ENCODE data around the gene CANT1. TPM values are rescaled to one million over a fixed set of nuclear protein-coding genes. Genes with fewer than 3 reads are reported as not detected.
A peak's percentile ranks its signal among the peaks of the same experiment; 100 is the strongest.
"Not testable (repeated sequence)": the region's sequence is repeated elsewhere in the genome, so short reads cannot be mapped to it uniquely, and the experiment has no call there.

Gene CANT1
- total RNA-seq, 2 donors from 2014 or later: 302 to 322 TPM

DNA sequence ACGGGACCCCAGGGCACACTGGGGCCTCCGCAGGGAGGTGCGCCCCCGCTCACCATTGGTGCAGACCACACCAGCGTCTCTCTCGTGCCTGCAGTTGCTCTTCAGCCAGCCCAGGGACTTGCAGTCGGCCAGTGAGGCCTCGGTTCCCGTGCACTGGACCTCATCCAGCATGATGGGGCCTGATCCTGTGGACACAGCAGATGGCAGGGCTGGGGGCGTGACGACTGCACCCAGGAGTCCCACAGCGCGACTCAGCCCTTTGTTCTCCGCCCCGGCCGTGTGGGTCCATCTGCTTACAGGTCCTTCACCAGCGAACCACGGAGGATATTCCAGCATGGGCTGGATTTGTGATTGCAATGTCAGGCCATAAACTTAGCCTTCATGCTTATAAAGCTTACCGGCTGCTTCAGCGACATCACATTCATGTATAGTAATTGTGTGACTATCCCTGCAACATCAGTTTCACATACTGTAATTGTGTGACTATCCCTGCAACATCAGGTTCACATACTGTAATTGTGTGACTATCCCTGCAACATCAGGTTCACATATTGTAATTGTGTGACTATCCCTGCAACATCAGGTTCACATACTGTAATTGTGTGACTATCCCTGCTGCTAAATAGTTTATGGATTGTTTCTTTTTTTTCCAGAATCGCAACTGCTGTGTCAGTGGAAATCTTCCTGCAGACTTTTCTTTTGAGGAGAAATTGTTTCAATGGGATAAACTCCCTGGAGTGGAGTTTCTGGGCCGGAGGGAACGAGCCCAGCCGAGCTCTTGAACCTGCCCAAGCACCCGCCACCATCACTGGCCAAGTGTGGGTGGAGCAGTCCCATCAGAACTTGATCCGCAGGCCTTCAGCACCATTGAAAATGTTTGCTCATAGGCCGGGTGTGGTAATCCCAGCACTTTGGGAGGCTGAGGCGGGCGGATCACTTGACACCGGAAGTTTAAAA, 34.7 kb downstream of the CANT1 start:
- DNase-seq (peak; percentile 70 to 81), ATAC-seq (peak; percentile 36)
- intact Hi-C loops (cut with DNase I, micrococcal nuclease): loop anchor here in 1 of 2 donors (5.0 kb wide), 1 partner anchor 108 kb away; no protein-coding TSS in a partner anchor

DNA sequence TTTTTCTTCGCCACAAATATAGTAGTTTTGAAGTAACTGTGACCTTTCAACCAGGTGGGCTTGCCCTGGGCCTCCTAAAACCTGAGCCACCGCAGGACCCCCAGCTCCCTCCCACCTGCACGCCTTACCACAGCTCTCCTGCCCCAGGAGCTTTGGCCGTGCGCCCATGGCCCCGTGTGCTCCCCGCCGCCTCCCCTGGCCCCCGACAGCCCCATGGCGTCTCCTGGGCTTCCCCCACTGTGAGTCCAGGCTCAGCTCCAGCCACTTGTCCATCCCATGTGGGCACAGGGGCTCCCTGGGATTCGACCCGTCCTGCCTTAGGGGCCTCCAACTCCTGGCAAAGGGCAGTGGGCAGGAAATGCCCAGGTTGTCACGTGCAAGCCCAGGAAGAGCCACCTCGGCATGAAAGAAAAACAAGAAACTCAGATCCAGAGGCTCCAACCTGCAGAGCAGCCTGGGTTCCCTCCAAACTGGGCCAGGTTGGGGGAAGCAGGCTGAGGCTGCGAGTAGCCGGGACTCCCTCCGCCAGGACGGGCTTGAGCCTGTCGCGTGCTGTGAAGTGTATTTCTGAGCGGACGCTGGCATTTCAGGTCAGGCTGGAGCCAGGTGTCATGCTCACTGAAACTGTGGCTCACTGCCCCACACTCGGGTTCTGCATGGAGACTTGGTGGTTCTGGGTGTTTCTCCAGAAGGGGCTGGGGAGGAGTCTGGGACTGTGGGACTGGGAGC, 35.6 kb downstream of the CANT1 start:
- no peak for ATAC-seq
- DNase-seq: no peak
- intact Hi-C loops (cut with DNase I, micrococcal nuclease): loop anchor here in 1 of 2 donors (5.0 kb wide), 1 partner anchor 107 kb away; no protein-coding TSS in a partner anchor

- ATAC-seq (no peak), DNase-seq (no peak)
- intact Hi-C loops (cut with DNase I, micrococcal nuclease): loop anchor here in 1 of 2 donors (5.0 kb wide), 1 partner anchor 106 kb away; no protein-coding TSS in a partner anchor
Measured at GRCh38 chr17:78973196-78973595, 36.4 kb downstream of the CANT1 start.

GRCh38 chr17:78972507-78973105, 37.0 kb downstream of the CANT1 start:
- intact Hi-C loops (cut with DNase I, micrococcal nuclease): loop anchor here in 1 of 2 donors (5.0 kb wide), 1 partner anchor 105 kb away; no protein-coding TSS in a partner anchor
- no peak for DNase-seq
- ATAC-seq: no peak

GRCh38 chr17:78971756-78972506, 37.6 kb downstream of the CANT1 start:
- ATAC-seq (no peak), DNase-seq (no peak)
- intact Hi-C loops (cut with DNase I, micrococcal nuclease): loop anchor here in 1 of 2 donors (5.0 kb wide), 1 partner anchor 105 kb away; no protein-coding TSS in a partner anchor

GRCh38 chr17:78970834-78971755, 38.5 kb downstream of the CANT1 start:
- peak; percentile 45 for ATAC-seq
- intact Hi-C loops (cut with DNase I, micrococcal nuclease): loop anchor here in 1 of 2 donors (5.0 kb wide), 1 partner anchor 104 kb away; no protein-coding TSS in a partner anchor

DNA sequence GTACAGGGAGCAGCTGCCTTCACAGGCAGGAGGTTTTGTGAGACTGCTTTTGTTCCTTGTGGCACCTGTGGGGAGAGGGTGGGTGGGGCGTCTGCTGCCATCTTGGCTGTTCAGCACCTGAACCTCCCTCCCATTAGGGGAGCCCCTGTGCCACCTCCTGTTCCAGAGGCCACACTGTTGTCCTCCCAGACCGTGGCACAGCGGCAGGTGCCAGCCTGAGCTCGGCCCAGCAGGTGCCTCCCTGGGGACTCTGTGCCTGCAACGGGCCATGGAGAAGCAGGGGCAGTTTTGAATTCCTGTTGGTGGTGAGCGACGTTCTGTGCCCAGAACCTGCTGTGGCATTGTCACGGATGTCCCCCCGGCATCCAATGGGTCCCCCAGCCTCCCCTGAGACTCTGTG, 39.7 kb downstream of the CANT1 start:
- DNase-seq: no peak
- intact Hi-C loops (cut with DNase I, micrococcal nuclease): loop anchor here (5.0 to 10.0 kb wide), 2 partner anchors 95 to 103 kb away; no protein-coding TSS in a partner anchor
- no peak for ATAC-seq

More at GRCh38 chr17:78970834-78971755, 38.5 kb downstream of the CANT1 start:
- DNase-seq: peak; percentile 70 to 92

DNA sequence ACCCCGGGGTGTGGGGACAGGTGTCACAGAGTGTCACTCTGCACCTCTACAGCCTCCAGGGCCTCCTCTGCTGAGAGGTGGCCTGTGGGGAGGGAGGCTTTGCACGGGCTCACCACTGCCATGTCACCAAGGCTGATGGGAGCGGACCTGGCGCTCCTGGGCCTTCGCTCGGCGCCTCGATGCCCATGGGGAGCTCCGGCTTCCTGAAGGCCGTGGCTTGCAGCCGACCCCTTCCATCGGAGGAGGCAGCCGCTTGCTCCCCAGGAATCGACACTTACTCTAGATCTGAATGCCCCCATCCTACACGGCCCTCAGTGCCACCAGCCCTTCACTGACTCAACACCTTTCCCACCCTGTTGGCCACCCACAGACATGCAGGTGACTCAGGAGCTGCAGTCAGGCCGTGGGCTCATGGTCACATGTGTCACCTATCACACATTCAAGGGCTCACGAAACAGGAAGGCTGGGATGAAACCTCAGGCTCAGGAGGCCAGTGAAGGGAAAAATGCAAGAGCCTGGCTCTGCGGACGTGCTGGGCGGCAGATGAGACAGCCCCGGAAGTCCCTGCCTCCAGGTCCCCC, 41.7 kb downstream of the CANT1 start:
- ATAC-seq: no peak
- intact Hi-C loops (cut with DNase I, micrococcal nuclease): loop anchor here in 1 of 2 donors (10.0 kb wide), 1 partner anchor 93 kb away; no protein-coding TSS in a partner anchor
- DNase-seq: no peak

DNA sequence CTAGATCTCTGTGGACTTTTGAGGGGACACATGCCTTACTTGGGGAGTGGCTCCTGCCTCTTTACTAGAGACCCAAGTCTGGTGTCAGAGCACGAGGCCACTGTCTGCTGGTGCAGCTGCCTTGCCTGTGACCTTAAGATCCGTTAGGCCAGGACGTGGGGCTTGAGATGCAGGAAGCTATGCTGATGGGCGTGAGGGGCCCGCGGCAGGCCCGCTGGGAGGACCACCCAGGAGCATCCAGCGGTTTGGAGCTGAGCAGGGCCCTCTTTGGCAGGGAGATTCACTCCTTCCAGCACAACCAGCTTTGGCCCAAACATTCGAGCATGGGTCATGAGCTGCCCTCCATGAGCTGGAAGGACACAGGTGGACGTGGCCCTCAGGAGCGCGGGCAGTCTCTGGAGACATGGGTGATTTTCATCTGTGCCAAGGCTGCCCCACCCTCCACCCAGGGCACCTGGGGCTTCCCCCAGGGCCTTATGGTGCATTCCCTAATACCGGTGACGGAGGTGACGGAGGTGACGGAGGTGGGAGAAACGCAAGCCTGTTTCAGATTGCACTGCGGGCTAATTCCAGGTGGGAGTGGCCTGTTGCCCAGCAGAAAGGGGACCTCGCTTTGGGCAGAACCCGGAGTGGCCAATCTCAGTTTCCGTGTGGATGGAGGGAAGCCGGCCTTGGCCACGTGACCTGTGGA, 42.5 kb downstream of the CANT1 start:
- ATAC-seq (no peak), DNase-seq (no peak)
- intact Hi-C loops (cut with DNase I, micrococcal nuclease): loop anchor here in 1 of 2 donors (10.0 kb wide), 1 partner anchor 92 kb away; no protein-coding TSS in a partner anchor

- DNase-seq (no peak), ATAC-seq (no peak)
- intact Hi-C loops (cut with DNase I, micrococcal nuclease): loop anchor here in 1 of 2 donors (10.0 kb wide), 1 partner anchor 91 kb away; no protein-coding TSS in a partner anchor
Measured at GRCh38 chr17:78966123-78966813, 43.3 kb downstream of the CANT1 start.

DNA sequence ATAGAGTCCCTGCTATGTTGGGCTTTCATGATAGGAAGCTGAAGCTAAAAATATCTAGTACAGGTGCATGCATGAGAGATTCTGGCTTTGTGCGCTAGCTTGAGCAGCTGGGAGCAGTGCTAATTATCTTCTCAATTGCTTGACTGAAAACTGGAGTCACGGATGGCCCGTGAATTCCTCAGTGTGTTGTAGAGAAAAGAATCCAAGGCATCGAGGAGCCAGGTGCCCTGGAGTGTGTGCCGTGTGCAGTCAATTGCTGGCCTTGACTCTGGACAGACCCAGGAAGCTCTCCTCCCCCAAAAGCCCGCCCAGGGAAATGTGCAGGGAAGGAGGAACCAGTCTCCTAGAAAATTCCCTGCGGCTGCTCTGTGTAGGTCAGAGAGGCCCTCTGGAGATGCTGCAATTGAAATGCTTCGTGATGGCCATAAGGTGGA, 44.1 kb downstream of the CANT1 start:
- DNase-seq: no peak
- intact Hi-C loops (cut with DNase I, micrococcal nuclease): loop anchor here in 1 of 2 donors (10.0 kb wide), 1 partner anchor 91 kb away; no protein-coding TSS in a partner anchor
- no peak for ATAC-seq

DNA sequence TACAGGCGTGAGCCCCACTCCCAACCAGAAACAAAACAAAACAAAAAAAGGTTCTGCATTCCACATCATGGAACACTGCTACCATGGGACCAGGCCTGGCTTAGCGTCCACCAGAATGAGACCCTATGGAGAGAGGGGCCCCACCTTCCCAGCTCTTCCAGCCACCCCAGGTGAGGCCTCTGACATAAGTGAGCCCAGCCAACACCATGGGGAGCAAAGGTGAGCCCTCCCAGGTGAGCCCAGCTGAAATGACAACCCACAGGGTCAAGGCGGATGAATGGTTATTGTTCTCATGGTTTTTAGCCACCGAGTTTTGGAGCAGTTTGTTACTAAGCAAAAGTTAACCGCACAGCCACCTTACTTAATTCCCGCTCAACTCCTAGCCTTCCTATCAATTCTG, 46.2 kb downstream of the CANT1 start:
- DNase-seq: no peak
- no peak for ATAC-seq
- intact Hi-C loops (cut with DNase I, micrococcal nuclease): loop anchor here in 1 of 2 donors (10.0 kb wide), 1 partner anchor 89 kb away; no protein-coding TSS in a partner anchor

DNA sequence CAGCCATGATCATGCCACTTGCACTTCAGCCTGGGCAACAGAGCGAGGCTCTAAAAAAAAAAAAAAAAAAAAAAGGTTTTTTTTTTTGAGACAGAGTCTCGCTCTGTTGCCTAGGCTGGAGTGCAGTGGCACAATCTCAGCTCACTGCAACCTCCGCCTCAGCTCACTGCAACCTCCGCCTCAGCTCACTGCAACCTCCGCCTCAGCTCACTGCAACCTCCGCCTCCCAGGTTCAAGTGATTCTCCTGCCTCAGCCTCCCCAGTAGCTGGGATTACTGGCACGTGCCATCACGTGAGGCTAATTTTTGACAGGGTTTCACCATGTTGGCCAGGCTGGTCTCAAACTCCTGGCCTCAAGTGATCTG, 46.6 kb downstream of the CANT1 start:
- intact Hi-C loops (cut with DNase I, micrococcal nuclease): loop anchor here in 1 of 2 donors (10.0 kb wide), 1 partner anchor 88 kb away; no protein-coding TSS in a partner anchor
- ATAC-seq: not testable (repeated sequence)

GRCh38 chr17:78962345-78962983, 47.1 kb downstream of the CANT1 start:
- DNase-seq (peak; percentile 51 to 76), ATAC-seq (peak; percentile 87)
- intact Hi-C loops (cut with DNase I, micrococcal nuclease): loop anchor here in 1 of 2 donors (10.0 kb wide), 1 partner anchor 88 kb away; no protein-coding TSS in a partner anchor

More for the DNA sequence above, 46.6 kb downstream of the CANT1 start:
- DNase-seq: not testable (repeated sequence)

Data from left colon (tissue), 2 donors.